Smooth muscle cell (in vitro differentiated cells): ENCODE data around the gene SLC2A4RG. TPM values are rescaled to one million over a fixed set of nuclear protein-coding genes. Genes with fewer than 3 reads are reported as not detected.

Experiments
- DNase-seq: peaks from one replicate; lab custom pipeline; 2025; ENCODE audit not compliant: unreplicated experiment; lab: John Stamatoyannopoulos, UW
- H2AFZ ChIP-seq: fragments of 200-600 bp; sonication (generic); 2 replicates; pipeline ENCODE4 v1.6.0; 2016; ENCODE audit warnings: antibody characterized with exemption, low read depth, mild to moderate bottlenecking
- H3F3A ChIP-seq: fragments of 200-600 bp; sonication (generic); 2 replicates; pipeline ENCODE4 v1.6.0; 2017; ENCODE audit warnings: antibody characterized with exemption, low read depth
- H3K27ac ChIP-seq: fragments of 200-600 bp; sonication (generic); 2 replicates; pipeline ENCODE4 v1.5.1; 2016; ENCODE audit warnings: low read depth, mild to moderate bottlenecking
- H3K27me3 ChIP-seq: fragments of 200-600 bp; sonication (generic); 2 replicates; pipeline ENCODE4 v1.6.1; 2016; ENCODE audit warnings: low read depth, mild to moderate bottlenecking
- H3K36me3 ChIP-seq: fragments of 200-600 bp; sonication (generic); 2 replicates; pipeline ENCODE4 v1.5.1; 2016; ENCODE audit warnings: low read depth
- H3K4me1 ChIP-seq: fragments of 200-600 bp; sonication (generic); 2 replicates; pipeline ENCODE4 v1.5.1; 2016; ENCODE audit warnings: low read depth
- H3K4me2 ChIP-seq: fragments of 200-600 bp; sonication (generic); 2 replicates; pipeline ENCODE4 v1.6.0; 2016; ENCODE audit warnings: mild to moderate bottlenecking
- H3K4me3 ChIP-seq: fragments of 200-600 bp; sonication (generic); 2 replicates; pipeline ENCODE4 v1.5.1; 2016; ENCODE audit warnings: mild to moderate bottlenecking
- H3K79me2 ChIP-seq: fragments of 200-600 bp; sonication (generic); 2 replicates; pipeline ENCODE4 v1.6.0; 2016; ENCODE audit warnings: low read depth, mild to moderate bottlenecking
- H3K9ac ChIP-seq: fragments of 200-600 bp; sonication (generic); 2 replicates; pipeline ENCODE4 v1.6.0; 2016; ENCODE audit warnings: low read depth
- H3K9me3 ChIP-seq: fragments of 200-600 bp; sonication (generic); replicated peaks from 2 replicates; pipeline ENCODE4 v1.5.1; 2016; ENCODE audit warnings: low read depth
- H4K20me1 ChIP-seq: fragments of 200-600 bp; sonication (generic); 2 replicates; pipeline ENCODE4 v1.6.0; 2016; ENCODE audit warnings: low read depth
- WGBS: methylation state at CpG from one replicate; pipeline ENCODE4 v1.1.7; 2016; ENCODE audit warnings: low lambda C conversion rate; 5-methylcytosine and 5-hydroxymethylcytosine counted together
- polyA plus RNA-seq: library from polyadenylated mRNA; unstranded; fragments of >200 nt; fragmentation: Nextera tagmentation; extraction: Ambion mirVana; gene quantifications from 2 replicates; pipeline ENCODE4 v1.2.1, GENCODE V29; 2016
- total RNA-seq: library from RNA; depleted of rRNA; stranded (reverse); fragments of >200 nt; gene quantifications from 2 replicates; pipeline ENCODE4 v1.2.3, GENCODE V29; 2014
- TF ChIP-seq, protein P1 (sequence below): fragments of 200-600 bp; sonication (generic); IDR thresholded peaks from 2 replicates; pipeline ENCODE4 v1.5.1; 2017; ENCODE audit warnings: borderline replicate concordance, mild to moderate bottlenecking, antibody characterized with exemption; ENCODE audit not compliant: insufficient read depth, poor library complexity, severe bottlenecking

SLC2A4RG gene
- total and polyA plus RNA-seq, 2 experiments from 2014 or later = 43.7 to 45.6 TPM

GRCh38 chr20:63767456-63767855 lies 27.9 kb downstream of the SLC2A4RG start:
- Histone ChIP-seq H4K20me1 (no peaks in the 10 kb centered on the region), H3K4me3 (no peak overlapping the region), H2AFZ (no peak overlapping the region), H3K79me2 (no peaks in the 10 kb centered on the region), H3K4me1 (no peaks in the 10 kb centered on the region), H3K4me2 (no peak overlapping the region), H3K36me3 (no peaks in the 10 kb centered on the region), H3K9ac (no peak overlapping the region), H3F3A (no peaks in the 10 kb centered on the region), H3K9me3 (no peaks in the 10 kb centered on the region), H3K27me3 (no peaks in the 10 kb centered on the region), H3K27ac (no peak overlapping the region)
- TF ChIP-seq, protein P1, sequence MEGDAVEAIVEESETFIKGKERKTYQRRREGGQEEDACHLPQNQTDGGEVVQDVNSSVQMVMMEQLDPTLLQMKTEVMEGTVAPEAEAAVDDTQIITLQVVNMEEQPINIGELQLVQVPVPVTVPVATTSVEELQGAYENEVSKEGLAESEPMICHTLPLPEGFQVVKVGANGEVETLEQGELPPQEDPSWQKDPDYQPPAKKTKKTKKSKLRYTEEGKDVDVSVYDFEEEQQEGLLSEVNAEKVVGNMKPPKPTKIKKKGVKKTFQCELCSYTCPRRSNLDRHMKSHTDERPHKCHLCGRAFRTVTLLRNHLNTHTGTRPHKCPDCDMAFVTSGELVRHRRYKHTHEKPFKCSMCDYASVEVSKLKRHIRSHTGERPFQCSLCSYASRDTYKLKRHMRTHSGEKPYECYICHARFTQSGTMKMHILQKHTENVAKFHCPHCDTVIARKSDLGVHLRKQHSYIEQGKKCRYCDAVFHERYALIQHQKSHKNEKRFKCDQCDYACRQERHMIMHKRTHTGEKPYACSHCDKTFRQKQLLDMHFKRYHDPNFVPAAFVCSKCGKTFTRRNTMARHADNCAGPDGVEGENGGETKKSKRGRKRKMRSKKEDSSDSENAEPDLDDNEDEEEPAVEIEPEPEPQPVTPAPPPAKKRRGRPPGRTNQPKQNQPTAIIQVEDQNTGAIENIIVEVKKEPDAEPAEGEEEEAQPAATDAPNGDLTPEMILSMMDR = no peak
- WGBS = 87% methylated on average over 18 of the region's 18 CpGs
- no peak for DNase-seq

DNA sequence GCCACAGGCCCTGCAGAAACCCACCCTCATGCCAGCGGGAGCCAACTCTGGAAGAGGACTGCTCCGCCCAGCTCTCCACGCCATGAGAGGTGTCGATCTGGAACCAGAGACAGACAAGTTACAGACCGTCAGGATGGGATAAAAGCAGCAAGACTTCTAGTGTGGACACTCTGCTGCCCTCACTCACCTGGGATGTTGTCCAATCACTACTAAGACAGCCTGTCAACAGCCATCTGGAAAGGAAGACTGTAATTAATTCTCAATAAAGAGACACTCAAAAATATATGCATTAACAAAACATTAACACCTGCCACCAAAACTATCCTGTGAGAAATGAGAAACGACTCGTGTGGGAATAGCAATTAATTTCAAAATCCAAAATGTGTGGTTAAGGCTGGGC lies 28.3 kb downstream of the SLC2A4RG start:
- Histone ChIP-seq H3K9ac (no peak overlapping the region), H3K27ac (no peak overlapping the region), H3K9me3 (no peaks in the 10 kb centered on the region), H3K79me2 (no peaks in the 10 kb centered on the region), H3K36me3 (no peaks in the 10 kb centered on the region), H3K27me3 (no peaks in the 10 kb centered on the region), H2AFZ (no peak overlapping the region), H3K4me3 (no peak overlapping the region), H4K20me1 (no peaks in the 10 kb centered on the region), H3K4me1 (no peaks in the 10 kb centered on the region), H3F3A (no peaks in the 10 kb centered on the region), H3K4me2 (no peak overlapping the region)
- DNase-seq = no peak
- 97% methylated on average over 7 of the region's 7 CpGs for WGBS
- TF ChIP-seq, protein P1 = no peak

- no peaks in the 10 kb centered on the region for H3K9me3 ChIP-seq
- no peak overlapping the region for H3K27ac ChIP-seq
- H3K9ac ChIP-seq = no peak overlapping the region
- 97% methylated on average over 26 of the region's 26 CpGs for WGBS
- H4K20me1 ChIP-seq = no peaks in the 10 kb centered on the region
- H3K36me3 ChIP-seq = no peaks in the 10 kb centered on the region
- H3K4me1 ChIP-seq = no peaks in the 10 kb centered on the region
- H3F3A ChIP-seq = no peaks in the 10 kb centered on the region
- DNase-seq = no peak
- H3K79me2 ChIP-seq = no peaks in the 10 kb centered on the region
- H3K4me3 ChIP-seq = no peak overlapping the region
- H2AFZ ChIP-seq = no peak overlapping the region
- no peak overlapping the region for H3K4me2 ChIP-seq
- TF ChIP-seq, protein P1 = no peak
- H3K27me3 ChIP-seq = no peaks in the 10 kb centered on the region
These were observed 29.3 kb downstream of the SLC2A4RG start for GRCh38 chr20:63768591-63769515.
